ENCODE results near the gene FAM131C. TPM values are rescaled to one million over a fixed set of nuclear protein-coding genes. Genes with fewer than 3 reads are reported as not detected.
A peak's percentile ranks its signal among the peaks of the same experiment; 100 is the strongest.

Gene FAM131C
- 1 to 10 TPM in 5 of 8 experiments, under 1 TPM in 2, not detected in 1; 0.20 to 3.6 (median 1.1) TPM for total RNA-seq

DNA sequence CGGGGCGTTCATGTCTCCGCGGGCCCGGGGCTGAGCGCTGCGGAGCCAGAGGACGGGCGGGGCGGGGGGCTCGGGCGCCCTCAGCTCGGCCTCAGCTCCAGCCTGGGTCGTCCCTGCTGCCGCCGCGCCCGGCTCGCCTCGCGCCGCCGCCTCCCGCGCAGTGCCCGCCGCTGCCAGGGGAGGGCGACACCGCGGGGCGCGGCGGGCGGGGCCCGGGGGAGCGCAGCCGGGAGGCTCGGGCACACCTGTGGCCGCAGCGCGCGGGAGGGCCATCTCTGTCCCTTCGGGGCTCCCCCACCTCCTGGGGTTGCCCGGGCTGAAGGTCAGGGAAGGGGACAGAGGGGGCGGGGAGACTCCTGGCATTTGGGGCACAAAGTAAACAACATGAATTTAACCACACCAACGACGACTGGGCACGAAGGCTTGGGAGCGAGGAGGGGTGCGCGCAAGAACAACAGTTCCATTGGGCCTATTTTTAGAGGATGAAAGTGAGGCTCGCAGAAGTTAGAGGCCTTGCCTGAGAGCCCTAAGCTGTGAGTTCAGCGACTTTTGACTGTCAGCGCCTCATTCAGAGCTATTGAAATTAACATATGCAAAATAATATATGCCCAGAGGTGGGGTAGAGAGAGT, at the start of gene FAM131C:
Gene FAM131C (minus strand): TSS at position 162 of the 630 bp plus-strand sequence. CDS start 209 bp downstream, outside the sequence.
- Histone ChIP-seq H3K27ac (no peak within 1 kb of the TSS), H3K4me3 (peak within 1 kb of the TSS; percentile 25 to 40 (median 36)), H3K4me1 (replicated peaks in 1 of 2) (peaks cover 28 to 35% of the 10 kb centered on the region in 2 donors)
- ATAC-seq (replicated peaks in 6 of 8) = peak; percentile 24 to 83 (median 63)
- WGBS, 10 experiments = 0 to 4% (median 2%) methylated on average over 1 to 10 of the region's 54 CpGs; no CpG with 5 or more reads in 6 of the 10 experiments
- in situ Hi-C loops (cut with MboI; ENCODE audit: low pct_unique_long_range_greater_than_20kb in 2 of 9, low sequenced_read_pairs in 9 of 9, unreplicated experiment in 9 of 9) = loop anchor here in 1 of 9 experiments (10.0 kb wide), 1 partner anchor 171 kb away; no protein-coding TSS in a partner anchor

GRCh38 chr1:16122916-16123315, 49.5 kb upstream of the FAM131C start:
- 25 to 100% (median 87%) methylated on average over 2 to 6 of the region's 6 CpGs; no CpG with 5 or more reads in 4 of the 10 experiments for WGBS, 10 experiments

GRCh38 chr1:16122350-16122881, 49.0 kb upstream of the FAM131C start:
- Histone ChIP-seq H3K27ac (no peak overlapping the region), H3K4me3 (no peak overlapping the region), H3K4me1 (replicated peaks in 1 of 2) (peaks cover 8 to 20% of the 10 kb centered on the region in 2 donors)
- 0 to 86% (median 73%) methylated on average over 1 to 4 of the region's 4 CpGs; no CpG with 5 or more reads in 6 of the 10 experiments for WGBS, 10 experiments
- in situ Hi-C loops (cut with MboI; ENCODE audit: low pct_unique_long_range_greater_than_20kb in 2 of 9, low sequenced_read_pairs in 9 of 9, unreplicated experiment in 9 of 9) = no loop called here
- ATAC-seq (replicated peaks in 6 of 8) = no peak

More at GRCh38 chr1:16122916-16123315, 49.5 kb upstream of the FAM131C start:
- no peak overlapping the region for H3K4me3 ChIP-seq
- H3K4me1 ChIP-seq (replicated peaks in 1 of 2) = peaks cover 8 to 15% of the 10 kb centered on the region in 2 donors
- in situ Hi-C loops (cut with MboI; ENCODE audit: low pct_unique_long_range_greater_than_20kb in 2 of 9, low sequenced_read_pairs in 9 of 9, unreplicated experiment in 9 of 9) = no loop called here
- no peak overlapping the region for H3K27ac ChIP-seq
- no peak for ATAC-seq (replicated peaks in 6 of 8)

DNA sequence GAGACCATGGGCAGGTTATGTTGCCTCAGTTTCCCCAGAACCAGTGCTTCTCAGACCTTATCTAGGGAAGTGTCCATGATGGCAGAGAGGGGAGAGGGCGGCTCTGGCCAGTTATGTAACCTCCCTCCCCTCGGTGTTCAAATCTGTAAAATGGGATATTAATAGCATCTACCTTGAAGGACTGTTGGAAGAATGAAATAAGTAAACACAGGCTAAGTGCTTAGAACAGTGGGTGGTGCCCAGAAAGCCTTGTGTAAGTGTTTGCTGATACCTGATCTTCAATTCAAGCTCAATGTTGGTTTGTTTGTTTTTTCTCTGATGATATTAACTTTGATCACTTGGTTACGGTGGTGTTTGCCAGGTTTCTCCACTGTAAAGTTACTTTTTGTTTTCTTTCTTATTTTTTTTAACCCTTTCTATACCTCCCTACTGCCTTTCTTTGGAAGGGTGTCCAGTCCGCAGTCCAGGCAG, 47.5 kb upstream of the FAM131C start:
- peaks cover 19 to 31% of the 10 kb centered on the region in 2 donors for H3K4me1 ChIP-seq (replicated peaks in 1 of 2)
- ATAC-seq (replicated peaks in 6 of 8) = peak in 1 of 8 experiments; percentile 30
- WGBS, 10 experiments = 23 to 95% (median 79%) methylated on average over 1 to 4 of the region's 4 CpGs; no CpG with 5 or more reads in 1 of the 10 experiments
- no peak overlapping the region for H3K27ac ChIP-seq
- in situ Hi-C loops (cut with MboI; ENCODE audit: low pct_unique_long_range_greater_than_20kb in 2 of 9, low sequenced_read_pairs in 9 of 9, unreplicated experiment in 9 of 9) = no loop called here
- no peak overlapping the region for H3K4me3 ChIP-seq

DNA sequence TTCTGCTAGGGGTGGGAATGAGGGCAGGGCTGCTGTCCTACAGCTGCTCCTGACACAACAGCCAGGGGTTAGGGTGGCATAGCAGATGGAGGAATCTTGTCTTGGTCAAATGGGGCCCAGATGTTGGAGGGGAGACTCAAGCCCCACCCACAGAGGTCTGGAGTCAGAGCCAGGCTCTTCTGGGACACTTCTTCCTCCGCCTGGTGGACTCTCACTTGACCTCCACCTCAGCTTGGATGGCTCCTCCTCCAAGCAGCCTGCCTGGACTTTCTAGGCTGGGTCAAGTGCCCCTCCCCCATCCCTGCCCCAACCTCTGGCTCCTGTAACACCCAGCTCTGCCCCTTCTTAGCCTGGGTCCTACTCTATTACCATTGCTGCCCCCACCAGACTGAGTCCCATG, 47.0 kb upstream of the FAM131C start:
- 86 to 100% methylated on average over 1 of the region's 1 CpG; no CpG with 5 or more reads in 8 of the 10 experiments for WGBS, 10 experiments
- no peak overlapping the region for H3K27ac ChIP-seq
- ATAC-seq (replicated peaks in 6 of 8) = peak in 2 of 8 experiments; percentile 42 to 89

GRCh38 chr1:16119926-16120325, 46.5 kb upstream of the FAM131C start:
- ATAC-seq (replicated peaks in 6 of 8) = peak in 1 of 8 experiments; percentile 5
- 59 to 100% (median 76%) methylated on average over 2 to 8 of the region's 10 CpGs; no CpG with 5 or more reads in 7 of the 10 experiments for WGBS, 10 experiments
- Histone ChIP-seq H3K4me1 (replicated peaks in 1 of 2) (peaks cover 29 to 42% of the 10 kb centered on the region in 2 donors), H3K27ac (no peak overlapping the region), H3K4me3 (no peak overlapping the region)
- in situ Hi-C loops (cut with MboI; ENCODE audit: low pct_unique_long_range_greater_than_20kb in 2 of 9, low sequenced_read_pairs in 9 of 9, unreplicated experiment in 9 of 9) = no loop called here

More for the DNA sequence above, 47.0 kb upstream of the FAM131C start:
- Histone ChIP-seq H3K4me1 (replicated peaks in 1 of 2) (peaks cover 25 to 37% of the 10 kb centered on the region in 2 donors), H3K4me3 (no peak overlapping the region)
- in situ Hi-C loops (cut with MboI; ENCODE audit: low pct_unique_long_range_greater_than_20kb in 2 of 9, low sequenced_read_pairs in 9 of 9, unreplicated experiment in 9 of 9) = no loop called here

DNA sequence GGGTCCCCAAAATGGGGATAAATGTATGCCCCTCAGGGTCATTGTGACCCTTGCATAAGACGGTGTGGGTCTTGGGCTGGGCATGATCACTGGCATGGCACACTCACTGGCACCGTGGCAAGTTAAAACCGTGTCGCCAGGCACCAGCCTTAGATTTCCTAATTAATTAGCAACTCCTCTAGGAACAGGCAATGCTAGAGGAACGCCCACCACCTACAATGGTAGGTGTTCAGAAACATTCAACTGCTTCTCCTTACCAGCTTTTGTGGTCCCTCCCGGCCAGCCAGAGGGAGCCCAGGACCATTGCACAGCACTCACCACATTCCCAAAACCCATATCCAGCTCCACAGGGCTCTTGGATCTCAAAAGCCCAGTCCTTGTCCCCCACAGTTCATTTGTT, 46.1 kb upstream of the FAM131C start:
- ATAC-seq (replicated peaks in 6 of 8) = no peak
- Histone ChIP-seq H3K4me1 (replicated peaks in 1 of 2) (peaks cover 30 to 40% of the 10 kb centered on the region in 2 donors), H3K4me3 (no peak overlapping the region), H3K27ac (no peak overlapping the region)
- WGBS, 10 experiments = 100% methylated on average over 1 to 6 of the region's 6 CpGs; no CpG with 5 or more reads in 5 of the 10 experiments
- in situ Hi-C loops (cut with MboI; ENCODE audit: low pct_unique_long_range_greater_than_20kb in 2 of 9, low sequenced_read_pairs in 9 of 9, unreplicated experiment in 9 of 9) = no loop called here

DNA sequence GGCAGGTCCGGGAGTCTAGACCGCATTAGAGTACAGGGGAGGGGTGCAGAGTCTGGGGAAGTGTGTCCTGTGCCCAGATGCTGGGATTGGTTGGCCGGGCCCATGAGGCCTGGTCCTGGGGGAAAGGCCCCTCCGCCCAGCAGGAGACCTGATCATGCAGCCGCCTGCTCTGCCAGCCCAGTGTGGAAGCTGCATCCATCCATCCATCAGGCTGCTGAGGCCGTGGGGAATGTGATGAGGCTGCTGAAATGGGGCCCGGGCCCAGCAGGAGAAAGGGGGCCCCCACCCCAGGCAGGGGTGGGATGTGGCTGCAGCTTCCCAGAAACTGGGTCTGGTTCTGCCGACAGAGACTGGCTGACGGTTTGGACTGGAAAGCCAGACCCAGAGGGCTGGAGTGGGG, 45.3 kb upstream of the FAM131C start:
- in situ Hi-C loops (cut with MboI; ENCODE audit: low pct_unique_long_range_greater_than_20kb in 2 of 9, low sequenced_read_pairs in 9 of 9, unreplicated experiment in 9 of 9) = no loop called here
- 40 to 80% methylated on average over 1 of the region's 9 CpGs; no CpG with 5 or more reads in 8 of the 10 experiments for WGBS, 10 experiments
- Histone ChIP-seq H3K4me3 (no peak overlapping the region), H3K27ac (peak overlapping the region in 1 of 2 donors; percentile 19), H3K4me1 (replicated peaks in 1 of 2) (peaks cover 30 to 40% of the 10 kb centered on the region in 2 donors)
- peak in 4 of 8 experiments; percentile 5 to 9 (median 8) for ATAC-seq (replicated peaks in 6 of 8)

GRCh38 chr1:16117936-16118335, 44.5 kb upstream of the FAM131C start:
- 63 to 100% (median 92%) methylated on average over 1 to 8 of the region's 8 CpGs; no CpG with 5 or more reads in 3 of the 10 experiments for WGBS, 10 experiments
- Histone ChIP-seq H3K27ac (no peak overlapping the region), H3K4me1 (replicated peaks in 1 of 2) (peaks cover 33 to 46% of the 10 kb centered on the region in 2 donors), H3K4me3 (no peak overlapping the region)
- no peak for ATAC-seq (replicated peaks in 6 of 8)
- in situ Hi-C loops (cut with MboI; ENCODE audit: low pct_unique_long_range_greater_than_20kb in 2 of 9, low sequenced_read_pairs in 9 of 9, unreplicated experiment in 9 of 9) = no loop called here

DNA sequence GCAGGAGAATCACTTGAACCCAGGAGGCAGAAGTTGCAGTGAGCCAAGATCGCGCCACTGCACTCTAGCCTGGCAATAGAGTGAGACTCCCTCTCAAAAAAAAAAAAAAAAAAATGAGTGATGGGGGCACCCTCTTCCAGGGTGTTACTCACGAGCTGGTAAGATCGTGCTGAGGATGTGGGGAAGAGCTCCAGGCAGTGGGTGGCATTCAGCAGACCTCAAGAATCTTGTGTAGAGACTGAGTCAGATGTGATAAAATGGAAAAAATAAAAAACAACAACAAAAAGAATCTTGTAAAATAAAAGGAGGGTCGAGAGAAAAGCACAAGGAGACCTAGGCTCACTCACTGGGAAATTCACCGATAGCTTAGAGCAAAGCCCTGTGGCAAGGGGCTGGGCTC, 43.9 kb upstream of the FAM131C start:
- H3K4me1 ChIP-seq (replicated peaks in 1 of 2) = peaks cover 39 to 52% of the 10 kb centered on the region in 2 donors

GRCh38 chr1:16116625-16117024, 43.2 kb upstream of the FAM131C start:
- 0 to 100% (median 80%) methylated on average over 1 to 8 of the region's 8 CpGs; no CpG with 5 or more reads in 5 of the 10 experiments for WGBS, 10 experiments
- in situ Hi-C loops (cut with MboI; ENCODE audit: low pct_unique_long_range_greater_than_20kb in 2 of 9, low sequenced_read_pairs in 9 of 9, unreplicated experiment in 9 of 9) = no loop called here
- H3K4me1 ChIP-seq (replicated peaks in 1 of 2) = peaks cover 46 to 59% of the 10 kb centered on the region in 2 donors
- no peak overlapping the region for H3K4me3 ChIP-seq
- peak overlapping the region; percentile 83 to 90 for H3K27ac ChIP-seq
- ATAC-seq (replicated peaks in 6 of 8) = no peak

More for the DNA sequence above, 43.9 kb upstream of the FAM131C start:
- Histone ChIP-seq H3K4me3 (no peak overlapping the region), H3K27ac (no peak overlapping the region)
- no peak for ATAC-seq (replicated peaks in 6 of 8)
- in situ Hi-C loops (cut with MboI; ENCODE audit: low pct_unique_long_range_greater_than_20kb in 2 of 9, low sequenced_read_pairs in 9 of 9, unreplicated experiment in 9 of 9) = no loop called here
- WGBS, 10 experiments = 38 to 95% (median 62%) methylated on average over 3 to 6 of the region's 6 CpGs; no CpG with 5 or more reads in 1 of the 10 experiments

- 0 to 100% methylated on average over 1 to 3 of the region's 16 CpGs; no CpG with 5 or more reads in 8 of the 10 experiments for WGBS, 10 experiments
- in situ Hi-C loops (cut with MboI; ENCODE audit: low pct_unique_long_range_greater_than_20kb in 2 of 9, low sequenced_read_pairs in 9 of 9, unreplicated experiment in 9 of 9) = no loop called here
- H3K4me3 ChIP-seq = no peak overlapping the region
- H3K27ac ChIP-seq = peak overlapping the region; percentile 83 to 90
- H3K4me1 ChIP-seq (replicated peaks in 1 of 2) = peaks cover 53 to 66% of the 10 kb centered on the region in 2 donors
- peak in 5 of 8 experiments; percentile 22 to 55 (median 53) for ATAC-seq (replicated peaks in 6 of 8)
Observed at GRCh38 chr1:16116002-16116401, 42.6 kb upstream of the FAM131C start.

DNA sequence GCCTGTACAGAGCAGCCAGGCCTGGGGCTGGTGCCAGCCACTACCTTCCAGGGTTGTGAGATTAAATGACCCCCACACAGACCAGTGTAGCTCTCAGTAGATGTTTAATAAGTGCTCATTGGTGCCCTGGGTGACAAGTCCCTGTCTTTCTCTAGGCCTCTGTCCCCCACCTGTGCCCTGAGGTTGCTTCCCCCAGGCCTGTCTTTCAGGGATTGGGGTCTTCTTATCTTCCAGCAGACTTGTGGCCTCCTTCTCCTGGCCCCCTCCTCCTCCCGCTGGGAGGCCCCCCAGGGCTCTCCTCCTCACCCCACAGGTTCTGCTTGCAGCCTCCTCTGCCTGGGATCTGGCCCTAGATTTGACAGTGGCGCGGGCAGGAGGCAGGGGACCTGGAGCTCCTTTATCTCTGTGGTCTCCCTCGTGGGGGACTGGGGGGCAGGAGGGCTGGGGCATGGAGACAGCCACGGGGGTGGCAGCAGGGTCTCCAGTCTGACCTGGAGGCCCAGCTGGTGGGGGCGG, 42.1 kb upstream of the FAM131C start:
- 0 to 90% methylated on average over 1 to 2 of the region's 6 CpGs; no CpG with 5 or more reads in 8 of the 10 experiments for WGBS, 10 experiments
- H3K4me3 ChIP-seq = no peak overlapping the region
- peak in 1 of 8 experiments; percentile 3 for ATAC-seq (replicated peaks in 6 of 8)
- H3K4me1 ChIP-seq (replicated peaks in 1 of 2) = peaks cover 54 to 68% of the 10 kb centered on the region in 2 donors
- in situ Hi-C loops (cut with MboI; ENCODE audit: low pct_unique_long_range_greater_than_20kb in 2 of 9, low sequenced_read_pairs in 9 of 9, unreplicated experiment in 9 of 9) = no loop called here
- peak overlapping the region; percentile 83 to 90 for H3K27ac ChIP-seq

Measured in motor neuron (in vitro differentiated cells).